ENCODE measurements around the gene DCLRE1A.
"Not testable (repeated sequence)": the region's sequence is repeated elsewhere in the genome, so short reads cannot be mapped to it uniquely, and the experiment has no call there.

DCLRE1A gene

DNA sequence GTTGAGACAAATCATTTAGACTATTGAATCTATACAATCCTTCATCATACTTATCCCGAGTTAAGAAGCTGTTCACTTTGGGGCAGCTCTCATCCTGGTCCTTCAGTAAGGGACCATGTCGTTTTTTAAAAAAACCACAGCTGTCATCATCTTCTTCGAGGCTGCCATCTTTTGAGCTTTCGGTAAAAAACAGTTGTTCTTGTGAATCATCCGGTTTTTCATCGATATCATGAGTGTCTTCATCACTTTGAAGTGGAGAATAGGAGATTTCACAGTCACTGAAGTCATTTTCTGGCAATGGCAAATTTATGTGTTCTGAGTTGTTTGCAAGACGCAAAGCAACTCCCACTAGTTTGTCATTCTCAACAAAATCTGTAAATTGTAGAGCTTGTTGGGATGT lies 3.9 kb downstream of the DCLRE1A start:
- in situ Hi-C loops (cut with HindIII; ENCODE audit: low sequenced_read_pairs): no loop called here
- H3K4me3 ChIP-seq (ENCODE audit: low read depth, low read length): no peak overlapping the region
- DNase-seq (ENCODE audit: low read depth, low spot score): no peak
- TF ChIP-seq, protein P1, sequence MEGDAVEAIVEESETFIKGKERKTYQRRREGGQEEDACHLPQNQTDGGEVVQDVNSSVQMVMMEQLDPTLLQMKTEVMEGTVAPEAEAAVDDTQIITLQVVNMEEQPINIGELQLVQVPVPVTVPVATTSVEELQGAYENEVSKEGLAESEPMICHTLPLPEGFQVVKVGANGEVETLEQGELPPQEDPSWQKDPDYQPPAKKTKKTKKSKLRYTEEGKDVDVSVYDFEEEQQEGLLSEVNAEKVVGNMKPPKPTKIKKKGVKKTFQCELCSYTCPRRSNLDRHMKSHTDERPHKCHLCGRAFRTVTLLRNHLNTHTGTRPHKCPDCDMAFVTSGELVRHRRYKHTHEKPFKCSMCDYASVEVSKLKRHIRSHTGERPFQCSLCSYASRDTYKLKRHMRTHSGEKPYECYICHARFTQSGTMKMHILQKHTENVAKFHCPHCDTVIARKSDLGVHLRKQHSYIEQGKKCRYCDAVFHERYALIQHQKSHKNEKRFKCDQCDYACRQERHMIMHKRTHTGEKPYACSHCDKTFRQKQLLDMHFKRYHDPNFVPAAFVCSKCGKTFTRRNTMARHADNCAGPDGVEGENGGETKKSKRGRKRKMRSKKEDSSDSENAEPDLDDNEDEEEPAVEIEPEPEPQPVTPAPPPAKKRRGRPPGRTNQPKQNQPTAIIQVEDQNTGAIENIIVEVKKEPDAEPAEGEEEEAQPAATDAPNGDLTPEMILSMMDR (IDR thresholded peaks at IDR 0.05; ENCODE audit: low read depth, low read length): no peak

DNA sequence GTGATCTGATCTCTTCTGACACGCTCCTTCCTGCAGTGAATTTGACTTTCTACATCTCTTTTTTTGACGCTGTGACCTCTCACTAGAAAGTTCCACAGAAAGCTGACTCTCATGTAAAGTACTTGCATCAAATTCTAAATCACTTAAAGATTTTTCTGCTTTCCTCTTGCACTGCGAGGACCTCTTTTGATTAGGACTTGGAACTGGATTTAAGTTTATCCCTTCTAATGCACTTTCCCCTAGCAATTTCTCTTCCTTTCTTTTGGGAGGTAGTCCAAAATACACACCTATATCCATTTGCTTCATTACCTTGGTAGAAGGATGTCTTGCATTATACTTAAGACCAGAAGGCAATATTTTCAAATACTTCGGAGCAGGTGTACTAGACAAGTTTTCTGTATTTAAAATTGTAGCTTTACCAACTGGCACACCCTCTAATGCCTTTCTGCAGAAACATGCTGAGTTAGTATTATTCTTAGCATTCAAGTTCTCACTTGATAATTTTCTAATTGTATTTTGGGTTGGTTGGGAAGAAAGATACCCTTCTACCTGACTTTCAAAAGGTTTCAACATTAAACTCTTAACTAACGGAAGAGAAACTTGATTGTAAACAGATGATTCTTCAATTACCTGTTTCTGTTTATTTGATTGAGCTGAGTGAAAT lies 4.6 kb downstream of the DCLRE1A start:
- in situ Hi-C loops (cut with HindIII; ENCODE audit: low sequenced_read_pairs): no loop called here
- TF ChIP-seq, protein P1 (IDR thresholded peaks at IDR 0.05; ENCODE audit: low read depth, low read length): no peak
- H3K4me3 ChIP-seq (ENCODE audit: low read depth, low read length): no peak overlapping the region
- no peak for DNase-seq (ENCODE audit: low read depth, low spot score)

- H3K4me3 ChIP-seq (ENCODE audit: low read depth, low read length): no peak overlapping the region
- no peak for DNase-seq (ENCODE audit: low read depth, low spot score)
- in situ Hi-C loops (cut with HindIII; ENCODE audit: low sequenced_read_pairs): no loop called here
- TF ChIP-seq, protein P1 (IDR thresholded peaks at IDR 0.05; ENCODE audit: low read depth, low read length): no peak
Observed at GRCh38 chr10:113846036-113846435, 7.8 kb downstream of the DCLRE1A start.

GRCh38 chr10:113843972-113844485 lies 9.9 kb downstream of the DCLRE1A start:
- in situ Hi-C loops (cut with HindIII; ENCODE audit: low sequenced_read_pairs): no loop called here
- TF ChIP-seq, protein P1 (IDR thresholded peaks at IDR 0.05; ENCODE audit: low read depth, low read length): no peak

GRCh38 chr10:113842171-113842570 lies 11.7 kb downstream of the DCLRE1A start:
- TF ChIP-seq, protein P1 (IDR thresholded peaks at IDR 0.05; ENCODE audit: low read depth, low read length): no peak
- in situ Hi-C loops (cut with HindIII; ENCODE audit: low sequenced_read_pairs): no loop called here
- no peak for DNase-seq (ENCODE audit: low read depth, low spot score)
- no peak overlapping the region for H3K4me3 ChIP-seq (ENCODE audit: low read depth, low read length)

More at GRCh38 chr10:113843972-113844485, 9.9 kb downstream of the DCLRE1A start:
- H3K4me3 ChIP-seq (ENCODE audit: low read depth, low read length): no peak overlapping the region
- DNase-seq (ENCODE audit: low read depth, low spot score): no peak

DNA sequence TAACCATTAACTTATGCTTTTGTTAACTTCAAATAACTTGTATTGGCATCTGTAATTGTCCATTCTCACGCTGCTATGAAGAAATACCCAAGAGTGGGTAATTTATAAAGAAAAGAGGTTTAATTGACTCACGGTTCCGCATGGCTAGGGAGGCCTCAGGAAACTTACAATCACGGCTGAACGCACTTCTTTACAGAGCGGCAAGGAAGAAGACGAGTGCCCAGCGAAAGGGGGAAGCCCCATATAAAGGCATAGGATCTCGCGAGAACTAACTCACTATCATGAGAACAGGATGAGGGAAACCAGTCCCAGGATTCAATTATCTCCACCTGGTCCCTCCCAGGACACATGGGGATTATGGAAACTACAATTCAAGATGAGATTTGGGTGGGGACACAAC lies 25.3 kb downstream of the DCLRE1A start:
- in situ Hi-C loops (cut with HindIII; ENCODE audit: low sequenced_read_pairs); H3K4me3 ChIP-seq (ENCODE audit: low read depth, low read length); DNase-seq (ENCODE audit: low read depth, low spot score): not testable (repeated sequence)

DNA sequence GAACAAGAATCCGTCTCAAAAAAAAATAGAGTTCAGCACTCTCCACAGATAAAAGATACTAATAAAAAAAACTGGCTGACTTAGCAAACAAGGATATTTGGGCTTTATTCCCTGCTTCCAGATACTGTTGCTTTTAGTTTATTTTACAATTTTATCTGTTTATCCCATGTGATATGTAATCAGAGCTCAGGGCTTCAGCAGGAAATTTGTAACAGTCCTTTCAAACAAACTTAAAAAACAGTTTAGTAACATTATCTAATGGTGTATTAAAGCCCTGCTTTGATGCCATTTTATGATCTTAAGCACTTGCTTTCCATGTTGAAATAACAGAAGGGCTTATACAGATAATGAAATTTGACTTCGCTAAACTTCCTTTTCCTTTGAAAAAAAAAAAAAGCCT lies 28.1 kb downstream of the DCLRE1A start:
- TF ChIP-seq, protein P1 (IDR thresholded peaks at IDR 0.05; ENCODE audit: low read depth, low read length): no peak
- DNase-seq (ENCODE audit: low read depth, low spot score): no peak
- in situ Hi-C loops (cut with HindIII; ENCODE audit: low sequenced_read_pairs): no loop called here
- no peak overlapping the region for H3K4me3 ChIP-seq (ENCODE audit: low read depth, low read length)

Data from astrocyte of the spinal cord (primary cell).